HG03575 (cell line): Measurements from ENCODE around the gene EPHA6.
"Not testable (repeated sequence)": the region's sequence is repeated elsewhere in the genome, so short reads cannot be mapped to it uniquely, and the experiment has no call there.

Experiments
- ATAC-seq: cut with Tn5 transposase; IDR thresholded peaks from one replicate; pipeline ENCODE4 v1.9.1; 2021; ENCODE audit not compliant: unreplicated experiment, insufficient number of reproducible peaks, low FRiP score; ENCODE audit errors: extremely low read depth

EPHA6 gene

DNA sequence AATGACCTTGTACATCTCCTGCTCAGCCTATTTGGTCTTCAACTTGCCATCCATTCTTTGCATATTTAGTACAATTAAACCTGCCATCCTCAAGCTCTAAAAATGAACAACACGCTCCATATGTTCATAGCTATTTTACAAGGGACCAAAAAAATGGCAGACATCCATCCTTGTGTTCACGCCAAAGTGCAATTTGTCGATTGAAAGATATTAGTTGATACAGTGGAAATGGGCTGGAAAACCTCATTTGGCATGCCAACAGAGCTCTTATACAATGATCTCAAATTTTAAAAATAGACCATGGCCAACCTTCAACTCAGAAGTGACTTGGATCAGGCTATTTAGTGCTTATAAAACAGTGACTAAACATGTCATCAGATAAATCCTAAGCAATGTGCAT lies 536.6 kb downstream of the EPHA6 start:
- no peak for ATAC-seq

DNA sequence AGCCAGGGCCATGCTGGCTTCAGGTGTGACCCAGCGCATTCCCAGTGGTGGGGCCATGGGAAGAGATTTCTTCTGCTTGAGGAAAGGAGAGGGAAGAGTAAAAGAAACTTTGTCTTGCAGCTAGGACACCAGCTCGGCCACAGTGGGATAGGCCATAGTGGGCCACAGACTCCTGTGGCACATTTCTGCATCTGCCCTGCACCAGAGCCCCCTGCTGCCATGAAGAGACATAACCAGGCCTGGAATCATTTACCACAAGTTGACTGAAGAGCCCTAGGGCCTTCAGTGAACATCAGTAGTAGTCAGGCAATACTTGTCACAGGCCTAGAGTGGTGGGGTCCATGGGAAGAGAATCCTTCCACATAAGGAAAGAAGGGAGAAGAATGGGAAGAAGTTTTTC lies 538.8 kb downstream of the EPHA6 start:
- ATAC-seq, result no peak

GRCh38 chr3:97359977-97360376 lies 545.6 kb downstream of the EPHA6 start:
- ATAC-seq, result no peak

DNA sequence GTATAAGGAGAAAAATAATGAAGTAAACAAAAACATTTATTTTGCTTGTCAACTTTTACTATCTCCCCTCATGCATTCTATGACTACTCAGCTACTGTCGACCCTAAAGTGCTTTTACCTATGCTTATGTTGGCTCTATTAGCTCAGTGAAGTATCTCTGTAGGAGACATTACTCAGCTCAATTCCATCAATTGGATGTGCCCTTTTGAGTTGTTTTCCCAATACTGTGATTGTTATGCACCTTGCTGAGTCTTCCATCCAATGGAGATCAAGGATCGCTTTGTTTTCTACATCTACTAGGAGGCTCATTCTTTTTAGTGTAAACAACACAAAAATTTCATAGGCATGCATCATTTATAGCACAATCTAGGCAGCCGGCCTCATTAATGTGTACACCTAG lies 546.4 kb downstream of the EPHA6 start:
- no peak for ATAC-seq

- ATAC-seq, result no peak
Measured at GRCh38 chr3:97384583-97384982, 570.2 kb downstream of the EPHA6 start.

DNA sequence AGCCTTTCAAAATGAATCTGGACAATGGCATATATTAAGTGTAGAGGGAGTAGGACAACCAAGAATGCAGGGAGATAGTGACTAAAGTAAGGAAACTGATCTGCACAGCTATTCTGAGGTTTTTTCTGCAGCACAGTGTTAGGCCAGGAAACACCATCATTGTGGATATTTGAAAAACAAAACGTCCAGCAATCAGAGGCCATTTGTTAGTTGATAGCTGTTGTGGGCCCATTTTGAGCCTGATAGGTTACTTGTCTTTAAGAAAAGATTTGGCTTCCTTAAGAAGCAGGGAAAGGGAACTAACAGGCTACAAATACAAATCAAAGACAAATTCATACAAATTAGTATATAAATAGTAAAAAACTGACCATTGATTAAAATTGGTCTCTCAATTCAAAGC lies 574.4 kb downstream of the EPHA6 start:
- no peak for ATAC-seq

DNA sequence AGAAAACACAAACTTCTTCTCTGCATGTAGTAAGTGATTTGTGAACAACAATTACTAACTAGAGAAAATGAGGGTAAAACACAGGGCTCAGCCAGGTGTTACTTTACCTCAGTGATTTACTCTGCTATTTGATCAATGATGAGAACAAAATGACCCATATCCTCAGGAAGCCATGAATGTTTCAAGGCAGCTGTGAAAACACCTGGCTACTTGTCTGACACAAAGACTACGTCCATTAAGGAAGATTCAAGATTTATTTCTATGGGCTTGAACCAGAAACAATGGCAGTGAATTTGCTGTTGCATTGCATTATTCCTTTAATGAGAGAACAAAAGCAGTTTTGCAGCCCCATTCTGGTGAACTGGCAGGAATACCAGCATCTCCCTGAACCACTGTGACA lies 575.5 kb downstream of the EPHA6 start:
- no peak for ATAC-seq

DNA sequence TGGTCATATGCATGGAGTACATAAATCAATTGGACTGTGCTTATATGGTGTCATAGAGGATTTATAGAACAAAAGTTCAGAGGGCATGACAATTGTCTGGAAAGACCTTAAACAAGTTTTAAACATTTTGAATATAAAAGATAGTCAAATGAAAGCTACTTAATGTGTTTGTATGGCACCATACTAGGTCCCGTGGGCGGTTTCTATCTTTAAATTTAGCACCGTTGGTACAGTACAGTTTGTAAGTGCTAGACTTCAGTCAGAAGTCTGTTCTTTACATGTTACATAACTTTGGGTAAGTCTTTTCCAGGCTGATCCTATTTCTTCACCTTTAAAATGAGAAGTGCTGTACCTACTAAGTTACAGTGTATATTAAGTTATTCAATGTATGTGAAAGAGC lies 576.8 kb downstream of the EPHA6 start:
- ATAC-seq, result no peak

DNA sequence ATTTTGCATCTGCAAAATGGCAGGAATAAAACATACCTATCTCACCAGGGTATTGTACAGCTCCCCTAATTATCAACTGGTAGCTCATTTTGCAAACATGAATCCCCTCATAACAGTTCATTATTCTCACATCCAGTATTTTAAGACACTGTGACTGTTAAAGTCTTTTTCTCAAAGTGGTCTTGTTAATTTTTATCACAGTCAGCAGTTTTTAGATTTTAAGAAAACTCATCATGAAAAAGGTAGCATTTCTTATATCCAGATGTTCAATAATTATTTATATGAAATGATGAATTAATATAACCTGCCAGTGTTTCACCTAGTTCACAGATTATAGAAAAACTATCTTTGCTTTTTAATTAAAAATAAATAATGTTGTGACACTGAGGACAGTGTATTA lies 595.2 kb downstream of the EPHA6 start:
- no peak for ATAC-seq

DNA sequence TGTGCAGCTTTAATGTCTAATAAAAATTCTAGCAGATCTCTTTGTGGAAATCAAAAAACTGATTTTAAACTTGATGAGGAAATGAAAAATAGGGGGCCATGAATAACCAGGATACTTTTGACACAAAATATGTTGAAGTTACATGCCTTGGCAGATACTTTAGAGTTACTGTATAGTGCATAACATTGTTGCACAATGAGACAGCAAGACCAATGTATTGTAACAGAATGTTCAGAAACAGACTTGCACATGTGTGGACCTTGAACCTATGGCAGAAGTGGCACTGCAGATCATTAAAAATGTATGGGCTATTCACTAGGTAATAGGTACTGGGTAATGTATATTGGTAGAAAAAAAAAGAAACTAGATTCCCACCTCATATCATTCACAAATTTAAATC lies 607.2 kb downstream of the EPHA6 start:
- ATAC-seq, result no peak

- ATAC-seq, result no peak
Measured at GRCh38 chr3:97425002-97425401, 610.6 kb downstream of the EPHA6 start.

DNA sequence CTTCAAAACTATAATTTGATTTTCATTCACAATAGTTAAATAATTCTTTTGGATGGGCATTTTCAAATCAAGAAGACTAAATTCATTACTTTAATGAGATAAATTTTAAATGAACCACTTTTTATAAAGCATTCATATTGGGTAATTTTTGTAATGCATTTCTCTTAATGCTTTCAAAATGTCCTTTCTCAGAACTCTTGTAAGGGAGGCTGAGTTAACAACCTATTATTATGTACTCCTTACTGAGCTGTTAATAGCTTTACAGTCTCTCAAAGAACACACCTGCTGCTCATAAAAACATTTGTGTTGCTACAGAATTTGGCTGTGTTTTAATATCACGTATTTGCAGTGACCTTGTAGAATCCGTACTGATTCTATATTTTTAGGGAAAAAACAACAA lies 616.2 kb downstream of the EPHA6 start:
- no peak for ATAC-seq

DNA sequence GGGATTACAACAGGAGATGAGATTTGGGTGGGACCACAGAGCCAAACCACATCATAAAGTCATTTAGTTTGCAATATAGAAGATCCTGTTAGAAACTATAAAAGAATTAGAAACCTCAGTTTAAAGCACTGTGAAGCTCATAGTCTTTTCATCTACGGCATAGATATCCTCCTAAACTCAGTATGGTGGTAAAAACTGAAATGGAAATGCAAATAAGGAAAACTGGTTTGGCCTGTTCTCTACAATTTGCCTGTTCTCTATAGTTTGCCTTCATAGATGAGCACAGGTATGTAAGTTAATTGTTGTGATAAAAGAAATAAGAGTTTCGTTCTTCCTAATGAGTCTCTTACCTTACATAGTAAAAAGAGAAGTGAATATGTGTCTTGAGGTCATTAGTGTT lies 618.5 kb downstream of the EPHA6 start:
- ATAC-seq, result no peak

DNA sequence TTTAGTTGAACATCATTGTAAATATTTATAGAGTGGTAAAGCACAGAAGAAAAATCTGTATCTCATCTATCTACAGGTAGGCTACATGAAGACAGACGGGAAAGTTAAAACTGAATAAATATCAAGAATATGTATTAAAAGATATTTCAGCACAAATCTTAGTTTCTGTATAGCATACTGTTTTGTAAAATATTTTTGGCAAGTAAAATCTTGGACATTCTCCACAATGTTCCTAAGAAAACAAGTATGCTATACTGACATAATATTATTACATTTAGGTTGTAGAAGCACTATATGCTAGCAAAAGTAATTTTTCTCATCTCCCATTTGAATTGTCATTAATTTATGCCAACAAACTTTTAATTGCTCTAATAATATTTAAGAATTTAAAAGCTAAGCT lies 623.7 kb downstream of the EPHA6 start:
- no peak for ATAC-seq

- ATAC-seq, result no peak
Measured at GRCh38 chr3:97439373-97439772, 625.0 kb downstream of the EPHA6 start.

GRCh38 chr3:97464035-97464434 lies 649.6 kb downstream of the EPHA6 start:
- no peak for ATAC-seq

- ATAC-seq, result no peak
Measured at GRCh38 chr3:97470481-97470880, 656.1 kb downstream of the EPHA6 start.

- no peak for ATAC-seq
Measured at GRCh38 chr3:97479740-97480139, 665.3 kb downstream of the EPHA6 start.

DNA sequence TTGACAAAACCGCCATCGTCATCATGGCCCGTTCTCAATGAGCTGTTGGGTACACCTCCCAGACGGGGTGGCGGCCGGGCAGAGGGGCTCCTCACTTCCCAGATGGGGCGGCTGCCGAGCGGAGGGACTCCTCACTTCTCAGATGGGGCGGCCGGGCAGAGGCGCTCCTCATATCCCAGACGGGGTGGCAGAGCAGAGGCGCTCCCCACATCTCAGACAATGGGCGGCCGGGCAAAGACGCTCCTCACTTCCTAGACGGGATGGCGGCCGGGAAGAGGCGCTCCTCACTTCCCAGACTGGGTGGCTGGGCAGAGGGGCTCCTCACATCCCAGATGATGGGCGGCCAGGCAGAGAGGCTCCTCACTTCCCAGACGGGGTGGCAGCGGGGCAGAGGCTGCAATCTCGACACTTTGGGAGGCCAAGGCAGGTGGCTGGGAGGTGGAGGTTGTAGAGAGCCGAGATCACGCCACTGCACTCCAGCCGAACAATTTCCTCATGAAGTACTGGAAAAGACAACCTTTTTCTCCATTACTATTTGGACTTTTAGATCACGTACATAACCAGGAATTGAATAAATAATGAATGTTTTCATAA lies 666.4 kb downstream of the EPHA6 start:
- not testable (repeated sequence) for ATAC-seq

- ATAC-seq, result no peak
Measured at GRCh38 chr3:97481416-97481815, 667.0 kb downstream of the EPHA6 start.

GRCh38 chr3:97485206-97485605 lies 670.8 kb downstream of the EPHA6 start:
- no peak for ATAC-seq

DNA sequence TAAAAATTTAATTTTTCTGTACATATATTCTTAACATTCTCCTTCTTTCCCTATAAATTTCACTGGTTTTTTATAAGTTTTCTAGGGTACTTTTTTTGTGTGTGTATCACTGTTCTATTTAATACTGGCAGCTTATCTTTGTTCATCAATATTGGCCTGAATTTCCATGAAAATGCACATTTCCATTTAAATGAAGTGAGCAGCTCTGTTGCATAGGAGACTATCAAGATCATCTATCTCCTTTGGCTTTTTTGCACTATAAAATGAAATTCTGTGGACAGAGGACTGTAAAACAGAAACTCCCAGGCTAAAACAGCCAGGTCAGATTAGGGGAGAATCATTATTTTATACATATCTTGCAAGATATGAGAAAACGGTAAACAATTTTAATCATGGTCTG lies 673.2 kb downstream of the EPHA6 start:
- ATAC-seq, result no peak
